Muscle of back (tissue), 11 donors: ENCODE results near the gene RGS8. TPM values are rescaled to one million over a fixed set of nuclear protein-coding genes. Genes with fewer than 3 reads are reported as not detected.

Experiments used
- DNase-seq, 3 donors: peaks; one replicate each; pipeline versions ENCODE4 v3.0.0 to v3.0.0-alpha.2; 2013
- polyA plus RNA-seq, 10 donors: library from polyadenylated mRNA; unstranded; fragments of 120-200 nt; gene quantifications; one replicate each; pipeline ENCODE4 v1.2.1, GENCODE V29; 2013; ENCODE audit not compliant: insufficient read length in 10 of 10

RGS8 gene
- polyA plus RNA-seq, 10 donors: 0.05 to 0.31 (median 0.19) TPM; not detected in 3

- DNase-seq: no peak
Observed at GRCh38 chr1:182641561-182641960, 42.8 kb downstream of the RGS8 start.

- DNase-seq: no peak
Observed at GRCh38 chr1:182639330-182639729, 45.1 kb downstream of the RGS8 start.

- DNase-seq: no peak
Observed at GRCh38 chr1:182637769-182638168, 46.6 kb downstream of the RGS8 start.

DNA sequence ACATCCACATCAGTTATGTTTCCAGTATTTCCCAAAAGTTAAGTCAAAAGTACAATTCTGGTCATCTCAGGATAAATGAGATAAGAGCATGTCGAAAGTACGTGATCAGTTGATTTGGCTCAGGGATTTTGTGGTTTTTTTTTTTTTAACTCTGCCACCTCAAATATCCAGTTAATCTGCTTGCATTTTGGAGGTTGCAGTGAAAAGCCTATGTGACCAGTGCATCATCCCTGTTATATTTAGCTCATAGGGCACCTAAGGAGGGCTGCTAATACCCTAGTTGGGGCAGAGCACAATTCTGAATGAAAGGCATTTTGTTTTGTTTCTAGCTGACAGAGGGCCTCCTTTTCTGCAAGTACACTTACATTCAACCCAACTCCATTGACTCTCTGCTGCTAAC lies 48.5 kb downstream of the RGS8 start:
- DNase-seq: no peak

Other genes starting within 250 kb of the RGS8 start
- not detected for gene RGSL1, start 234.4 kb downstream of the RGS8 start, polyA plus RNA-seq
- 1 to 10 TPM; 3.3 to 7.4 (median 5.0) TPM for gene RNASEL, start 95.3 kb downstream of the RGS8 start, polyA plus RNA-seq
- 10 to 100 TPM in 7 of 10 donors, 1 to 10 TPM in 3; 5.0 to 26.6 (median 10.6) TPM for gene RGS16, start 80.2 kb downstream of the RGS8 start, polyA plus RNA-seq
- gene NPL, start 105.2 kb upstream of the RGS8 start, polyA plus RNA-seq: 10 to 100 TPM in 4 of 10 donors, 1 to 10 TPM in 6; 5.6 to 13.3 (median 8.3) TPM
- gene DHX9, start 154.8 kb upstream of the RGS8 start, polyA plus RNA-seq: 100 to 1,000 TPM; 111 to 163 (median 128) TPM